Stimulated activated CD8-positive, alpha-beta memory T cell treated with anti-CD3 and anti-CD28 coated beads, Interleukin-12 subunit alpha, Interleukin-12 subunit beta, amount 100 ng/mL, for 24 hours (primary cell): ENCODE data around the gene C1QTNF8.

ENCODE experiments used
- DNase-seq: peaks from one replicate; pipeline ENCODE4 v3.0.0-alpha.2; 2020; ENCODE audit errors: extremely low read depth

The C1QTNF8 gene

GRCh38 chr16:1096169-1097082 lies at the start of gene C1QTNF8:
C1QTNF8 (minus strand) TSS chr16:1096244; CDS start chr16:1094922, 1,322 bp downstream.
- DNase-seq = no peak

GRCh38 chr16:1145383-1146100 lies 49.5 kb upstream of the C1QTNF8 start:
- no peak for DNase-seq

GRCh38 chr16:1144476-1145382 lies 48.7 kb upstream of the C1QTNF8 start:
- DNase-seq = no peak

- no peak for DNase-seq
These were observed 47.9 kb upstream of the C1QTNF8 start for GRCh38 chr16:1143761-1144450.

- no peak for DNase-seq
These were observed 46.9 kb upstream of the C1QTNF8 start for GRCh38 chr16:1142911-1143310.

- no peak for DNase-seq
These were observed 45.7 kb upstream of the C1QTNF8 start for GRCh38 chr16:1141716-1142115.

- no peak for DNase-seq
These were observed 45.1 kb upstream of the C1QTNF8 start for GRCh38 chr16:1141191-1141590.

GRCh38 chr16:1140582-1141162 lies 44.6 kb upstream of the C1QTNF8 start:
- DNase-seq = no peak

- DNase-seq = no peak
These were observed 41.6 kb upstream of the C1QTNF8 start for GRCh38 chr16:1137604-1138003.

GRCh38 chr16:1135459-1135825 lies 39.4 kb upstream of the C1QTNF8 start:
- DNase-seq = no peak

GRCh38 chr16:1134776-1135458 lies 38.9 kb upstream of the C1QTNF8 start:
- no peak for DNase-seq

GRCh38 chr16:1133810-1134520 lies 37.9 kb upstream of the C1QTNF8 start:
- no peak for DNase-seq

- no peak for DNase-seq
These were observed 37.2 kb upstream of the C1QTNF8 start for GRCh38 chr16:1133271-1133670.

GRCh38 chr16:1132431-1132830 lies 36.4 kb upstream of the C1QTNF8 start:
- DNase-seq = no peak

GRCh38 chr16:1131378-1131994 lies 35.4 kb upstream of the C1QTNF8 start:
- DNase-seq = no peak

GRCh38 chr16:1130382-1130781 lies 34.3 kb upstream of the C1QTNF8 start:
- DNase-seq = no peak

- no peak for DNase-seq
These were observed 33.3 kb upstream of the C1QTNF8 start for GRCh38 chr16:1129106-1129960.

GRCh38 chr16:1127971-1128715 lies 32.1 kb upstream of the C1QTNF8 start:
- DNase-seq = no peak
